HEK293 (cell line): Measurements from ENCODE around the gene KIFAP3.

Source experiments
- AEBP2 ChIP-seq: fragments of 450-650 bp; formaldehyde crosslinking; IDR thresholded peaks from 2 replicates; pipeline ENCODE4 v1.5.1; 2016; ENCODE audit warnings: missing biosample characterization, missing genetic modification characterization, borderline replicate concordance
- BCL11B ChIP-seq: fragments of 450-650 bp; formaldehyde crosslinking; IDR thresholded peaks from 2 replicates; pipeline ENCODE4 v1.5.1; 2016; ENCODE audit warnings: low read depth, missing biosample characterization, missing genetic modification characterization
- EGR2 ChIP-seq: fragments of 450-650 bp; formaldehyde crosslinking; IDR thresholded peaks from 2 replicates; pipeline ENCODE4 v1.5.1; 2016; ENCODE audit warnings: low read depth, missing biosample characterization, missing genetic modification characterization
- IKZF3 ChIP-seq: fragments of 450-650 bp; IDR thresholded peaks from 2 replicates; pipeline ENCODE4 v1.5.0; 2018; ENCODE audit warnings: missing biosample characterization, mild to moderate bottlenecking, missing genetic modification characterization, moderate library complexity
- KLF8 ChIP-seq: fragments of 450-650 bp; formaldehyde crosslinking; IDR thresholded peaks from 2 replicates; pipeline ENCODE4 v1.5.1; 2016; ENCODE audit warnings: missing biosample characterization, missing genetic modification characterization
- PRDM2 ChIP-seq: fragments of 450-650 bp; formaldehyde crosslinking; IDR thresholded peaks from 2 replicates; pipeline ENCODE4 v1.5.1; 2016; ENCODE audit warnings: missing biosample characterization, missing genetic modification characterization, borderline replicate concordance
- SP3 ChIP-seq: fragments of 450-650 bp; formaldehyde crosslinking; IDR thresholded peaks from 2 replicates; pipeline ENCODE4 v1.5.1; 2016; ENCODE audit warnings: missing biosample characterization, missing genetic modification characterization
- SP7 ChIP-seq: fragments of 450-650 bp; formaldehyde crosslinking; IDR thresholded peaks from 2 replicates; pipeline ENCODE4 v1.5.1; 2016; ENCODE audit warnings: missing biosample characterization, missing genetic modification characterization
- ZBTB11 ChIP-seq: fragments of 450-650 bp; formaldehyde crosslinking; conservative IDR thresholded peaks from 2 replicates; pipeline ENCODE4 v1.5.1; 2016; ENCODE audit warnings: low read depth, missing biosample characterization, missing genetic modification characterization
- ZFP69B ChIP-seq: fragments of 450-650 bp; formaldehyde crosslinking; IDR thresholded peaks from 2 replicates; pipeline ENCODE4 v1.5.1; 2016; ENCODE audit warnings: missing biosample characterization, missing genetic modification characterization
- ZNF10 ChIP-seq: fragments of 450-650 bp; formaldehyde crosslinking; IDR thresholded peaks from 2 replicates; pipeline ENCODE4 v1.5.1; 2017; ENCODE audit warnings: missing biosample characterization, missing genetic modification characterization
- ZNF114 ChIP-seq: fragments of 450-650 bp; formaldehyde crosslinking; IDR thresholded peaks from 2 replicates; pipeline ENCODE4 v1.5.0; 2017; ENCODE audit warnings: missing biosample characterization, missing genetic modification characterization
- ZNF133 ChIP-seq: fragments of 450-650 bp; formaldehyde crosslinking; IDR thresholded peaks from 2 replicates; pipeline ENCODE4 v1.5.1; 2016; ENCODE audit warnings: missing biosample characterization, missing genetic modification characterization
- ZNF2 ChIP-seq: fragments of 450-650 bp; formaldehyde crosslinking; IDR thresholded peaks from 2 replicates; pipeline ENCODE4 v1.5.1; 2016; ENCODE audit warnings: missing biosample characterization, missing genetic modification characterization
- ZNF223 ChIP-seq: fragments of 450-650 bp; formaldehyde crosslinking; IDR thresholded peaks from 2 replicates; pipeline ENCODE4 v1.5.1; 2016; ENCODE audit warnings: missing biosample characterization, missing genetic modification characterization
- ZNF26 ChIP-seq: fragments of 450-650 bp; formaldehyde crosslinking; IDR thresholded peaks from 2 replicates; pipeline ENCODE4 v1.5.1; 2016; ENCODE audit warnings: missing biosample characterization, missing genetic modification characterization
- ZNF292 ChIP-seq: fragments of 450-650 bp; formaldehyde crosslinking; IDR thresholded peaks from 2 replicates; pipeline ENCODE4 v1.5.1; 2016; ENCODE audit warnings: low read depth, missing biosample characterization, missing genetic modification characterization, borderline replicate concordance
- ZNF302 ChIP-seq: fragments of 450-650 bp; formaldehyde crosslinking; IDR thresholded peaks from 2 replicates; pipeline ENCODE4 v1.5.1; 2016; ENCODE audit warnings: missing biosample characterization, missing genetic modification characterization, low read depth
- ZNF423 ChIP-seq: fragments of 450-650 bp; formaldehyde crosslinking; IDR thresholded peaks from 2 replicates; pipeline ENCODE4 v1.5.1; 2016; ENCODE audit warnings: missing biosample characterization, missing genetic modification characterization
- ZNF513 ChIP-seq: fragments of 450-650 bp; IDR thresholded peaks from 2 replicates; pipeline ENCODE4 v1.5.1; 2018; ENCODE audit warnings: missing biosample characterization, missing genetic modification characterization
- ZNF544 ChIP-seq: fragments of 450-650 bp; formaldehyde crosslinking; IDR thresholded peaks from 2 replicates; pipeline ENCODE4 v1.5.0; 2017; ENCODE audit warnings: missing biosample characterization, missing genetic modification characterization
- ZNF571 ChIP-seq: fragments of 450-650 bp; formaldehyde crosslinking; IDR thresholded peaks from 2 replicates; pipeline ENCODE4 v1.5.0; 2017; ENCODE audit warnings: missing biosample characterization, missing genetic modification characterization
- ZNF629 ChIP-seq: fragments of 450-650 bp; formaldehyde crosslinking; IDR thresholded peaks from 2 replicates; pipeline ENCODE4 v1.5.1; 2017; ENCODE audit warnings: missing biosample characterization, missing genetic modification characterization
- ZNF768 ChIP-seq: fragments of 450-650 bp; formaldehyde crosslinking; IDR thresholded peaks from 2 replicates; pipeline ENCODE4 v1.5.1; 2018; ENCODE audit warnings: missing biosample characterization, mild to moderate bottlenecking, missing genetic modification characterization
- ZNF792 ChIP-seq: fragments of 450-650 bp; formaldehyde crosslinking; IDR thresholded peaks from 2 replicates; pipeline ENCODE4 v1.5.1; 2016; ENCODE audit warnings: missing biosample characterization, missing genetic modification characterization
- ZSCAN23 ChIP-seq: fragments of 450-650 bp; formaldehyde crosslinking; IDR thresholded peaks from 2 replicates; pipeline ENCODE4 v1.5.1; 2016; ENCODE audit warnings: missing biosample characterization, missing genetic modification characterization

The KIFAP3 gene

GRCh38 chr1:169893645-169894423 is 180.7 kb downstream of the KIFAP3 start, which contains the start of gene SCYL3 (continued):
- no peak for TF ChIP-seq ZNF571 (tag by site-specific recombination)
- peak; percentile 76 for TF ChIP-seq IKZF3 (tag by site-specific recombination)
- peak; percentile 84 for TF ChIP-seq EGR2 (tag by site-specific recombination)
- no peak for TF ChIP-seq BCL11B (tag by site-specific recombination)
- 0 out of 2 replicates have a peak, but pooled peaks have one; percentile 34 for TF ChIP-seq ZNF223 (tag by site-specific recombination)
- TF ChIP-seq SP3 (tag by site-specific recombination), result peak; percentile 98
- TF ChIP-seq AEBP2 (tag by site-specific recombination), result no peak
- TF ChIP-seq PRDM2 (tag by site-specific recombination), result no peak
- TF ChIP-seq ZNF792 (tag by site-specific recombination), result no peak
- no peak for TF ChIP-seq ZNF292 (tag by site-specific recombination)
- TF ChIP-seq KLF8 (tag by site-specific recombination), result peak; percentile 96
- TF ChIP-seq ZNF2 (tag by site-specific recombination), result peak; percentile 93
- no peak for TF ChIP-seq ZNF423 (tag by site-specific recombination)
- TF ChIP-seq ZNF768 (tag by site-specific recombination), result no peak
- no peak for TF ChIP-seq ZNF26 (tag by site-specific recombination)
- TF ChIP-seq ZNF133, result no peak
- TF ChIP-seq ZNF302, result no peak
- TF ChIP-seq ZNF544, result no peak
- no peak for TF ChIP-seq ZNF114
- peak; percentile 99 for TF ChIP-seq ZNF629 (tag by site-specific recombination)
- TF ChIP-seq ZNF10 (tag by site-specific recombination), result peak; percentile 84
- TF ChIP-seq ZSCAN23 (tag by site-specific recombination), result peak; percentile 46; the same call in 1 of the 2 replicates
- TF ChIP-seq ZFP69B, result peak; percentile 74
- TF ChIP-seq ZNF513 (tag by site-specific recombination), result peak; percentile 74
- peak; percentile 91 for TF ChIP-seq ZBTB11
- peak; percentile 86 for TF ChIP-seq SP7 (tag by site-specific recombination)
